ENCODE measurements around the gene SYMPK.

- TF ChIP-seq POLR2A (IDR thresholded peaks at IDR 0.05): no peak
- no peak for TF ChIP-seq CTCF (IDR thresholded peaks at IDR 0.05)
Observed at GRCh38 chr19:45801603-45802175, 61.3 kb downstream of the SYMPK start.

Data from Peyer's patch (tissue), 4 donors.